Astrocyte (in vitro differentiated cells and primary cell): Measurements from ENCODE around the gene CDC14B.

Source experiments
- EZH2 ChIP-seq: IDR thresholded peaks from 2 replicates; pipeline ENCODE4 v1.6.1; 2012; ENCODE audit warnings: mild to moderate bottlenecking, low read length, inconsistent platforms; ENCODE audit not compliant: insufficient read depth
- TF ChIP-seq, protein P1 (sequence below): IDR thresholded peaks from 2 replicates; pipeline ENCODE4 v1.5.1; 2011; ENCODE audit warnings: low read depth, mild to moderate bottlenecking, inconsistent platforms, low read length, moderate library complexity; ENCODE audit not compliant: insufficient read depth

DNA sequence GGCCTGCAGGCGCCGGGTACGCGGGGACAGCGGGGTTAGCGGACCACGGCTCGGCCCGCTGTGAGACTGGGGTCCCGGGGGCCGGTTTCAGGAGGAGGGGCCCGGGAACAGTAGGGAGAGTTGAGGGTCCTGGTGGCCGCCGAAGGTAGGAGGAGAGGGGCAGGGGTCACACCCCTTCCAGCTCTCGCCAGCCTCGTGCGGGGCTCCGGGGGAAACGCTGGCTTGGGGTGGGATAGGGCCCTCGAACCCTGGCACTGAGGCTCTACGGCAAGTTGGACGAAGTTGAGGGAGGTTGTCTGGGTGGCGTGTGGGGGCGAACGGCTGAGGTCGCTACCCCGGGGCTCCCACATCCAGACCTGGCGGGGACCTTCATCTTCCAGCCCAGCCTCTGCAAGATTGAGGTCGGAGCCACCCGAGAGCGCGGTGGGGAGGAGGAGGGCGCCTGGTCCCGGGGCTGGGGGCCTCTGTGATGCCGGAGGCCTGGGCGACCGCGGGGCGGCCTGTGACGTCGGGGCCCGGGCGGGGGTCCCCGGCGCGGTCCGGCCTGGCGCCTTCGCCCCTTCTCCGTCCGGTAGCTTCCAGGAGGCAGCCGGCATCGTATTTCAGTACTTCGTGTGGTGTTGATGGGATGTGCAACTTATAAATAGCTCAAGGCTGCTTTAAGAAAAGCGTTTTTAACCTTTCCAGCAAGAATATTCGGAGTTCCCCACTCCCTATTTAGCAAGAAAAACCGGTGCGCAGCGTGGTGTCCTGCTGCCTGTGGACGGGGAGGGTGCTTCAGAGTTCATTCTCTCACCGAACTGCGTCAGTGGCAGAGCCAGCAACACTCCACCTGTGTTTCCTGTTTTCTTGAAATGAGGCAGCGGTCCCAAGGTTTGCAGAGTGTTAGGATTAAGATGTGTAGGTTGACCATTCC is 168.8 kb downstream of the CDC14B start:
- TF ChIP-seq, protein P1, sequence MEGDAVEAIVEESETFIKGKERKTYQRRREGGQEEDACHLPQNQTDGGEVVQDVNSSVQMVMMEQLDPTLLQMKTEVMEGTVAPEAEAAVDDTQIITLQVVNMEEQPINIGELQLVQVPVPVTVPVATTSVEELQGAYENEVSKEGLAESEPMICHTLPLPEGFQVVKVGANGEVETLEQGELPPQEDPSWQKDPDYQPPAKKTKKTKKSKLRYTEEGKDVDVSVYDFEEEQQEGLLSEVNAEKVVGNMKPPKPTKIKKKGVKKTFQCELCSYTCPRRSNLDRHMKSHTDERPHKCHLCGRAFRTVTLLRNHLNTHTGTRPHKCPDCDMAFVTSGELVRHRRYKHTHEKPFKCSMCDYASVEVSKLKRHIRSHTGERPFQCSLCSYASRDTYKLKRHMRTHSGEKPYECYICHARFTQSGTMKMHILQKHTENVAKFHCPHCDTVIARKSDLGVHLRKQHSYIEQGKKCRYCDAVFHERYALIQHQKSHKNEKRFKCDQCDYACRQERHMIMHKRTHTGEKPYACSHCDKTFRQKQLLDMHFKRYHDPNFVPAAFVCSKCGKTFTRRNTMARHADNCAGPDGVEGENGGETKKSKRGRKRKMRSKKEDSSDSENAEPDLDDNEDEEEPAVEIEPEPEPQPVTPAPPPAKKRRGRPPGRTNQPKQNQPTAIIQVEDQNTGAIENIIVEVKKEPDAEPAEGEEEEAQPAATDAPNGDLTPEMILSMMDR, result no peak
- no peak for TF ChIP-seq EZH2
